ENCODE data around the gene HNRNPLL.
"Not testable (repeated sequence)": the region's sequence is repeated elsewhere in the genome, so short reads cannot be mapped to it uniquely, and the experiment has no call there.

HNRNPLL gene

GRCh38 chr2:38602732-38603401, at the start of gene HNRNPLL:
Gene HNRNPLL, minus strand, starts transcription at chr2:38602928. Its CDS starts 302 bp downstream, at chr2:38602626.
- peak; percentile 78 for DNase-seq (ENCODE audit: low read depth)

GRCh38 chr2:38650717-38651116, 48.0 kb upstream of the HNRNPLL start:
- DNase-seq (ENCODE audit: low read depth) = no peak

GRCh38 chr2:38650012-38650411, 47.3 kb upstream of the HNRNPLL start:
- no peak for DNase-seq (ENCODE audit: low read depth)

- no peak for DNase-seq (ENCODE audit: low read depth)
Observed at GRCh38 chr2:38649176-38649728, 46.5 kb upstream of the HNRNPLL start.

GRCh38 chr2:38648107-38648761, 45.5 kb upstream of the HNRNPLL start:
- DNase-seq (ENCODE audit: low read depth) = no peak

GRCh38 chr2:38643683-38644511, 41.2 kb upstream of the HNRNPLL start:
- not testable (repeated sequence) for DNase-seq (ENCODE audit: low read depth)

- no peak for DNase-seq (ENCODE audit: low read depth)
Observed at GRCh38 chr2:38643021-38643671, 40.4 kb upstream of the HNRNPLL start.

- not testable (repeated sequence) for DNase-seq (ENCODE audit: low read depth)
Observed at GRCh38 chr2:38642373-38643017, 39.8 kb upstream of the HNRNPLL start.

- DNase-seq (ENCODE audit: low read depth) = no peak
Observed at GRCh38 chr2:38636069-38636468, 33.3 kb upstream of the HNRNPLL start.

GRCh38 chr2:38635139-38635538, 32.4 kb upstream of the HNRNPLL start:
- DNase-seq (ENCODE audit: low read depth) = no peak

- DNase-seq (ENCODE audit: low read depth) = no peak
Observed at GRCh38 chr2:38634684-38635083, 32.0 kb upstream of the HNRNPLL start.

- DNase-seq (ENCODE audit: low read depth) = no peak
Observed at GRCh38 chr2:38633895-38634294, 31.2 kb upstream of the HNRNPLL start.

GRCh38 chr2:38632980-38633379, 30.3 kb upstream of the HNRNPLL start:
- no peak for DNase-seq (ENCODE audit: low read depth)

GRCh38 chr2:38631976-38632375, 29.2 kb upstream of the HNRNPLL start:
- no peak for DNase-seq (ENCODE audit: low read depth)

GRCh38 chr2:38629684-38630083, 27.0 kb upstream of the HNRNPLL start:
- no peak for DNase-seq (ENCODE audit: low read depth)

- no peak for DNase-seq (ENCODE audit: low read depth)
Observed at GRCh38 chr2:38627391-38627790, 24.7 kb upstream of the HNRNPLL start.

GRCh38 chr2:38626326-38627035, 23.8 kb upstream of the HNRNPLL start:
- DNase-seq (ENCODE audit: low read depth) = no peak

GRCh38 chr2:38622210-38622609, 19.5 kb upstream of the HNRNPLL start:
- DNase-seq (ENCODE audit: low read depth) = no peak

- no peak for DNase-seq (ENCODE audit: low read depth)
Observed at GRCh38 chr2:38621018-38621417, 18.3 kb upstream of the HNRNPLL start.

GRCh38 chr2:38620282-38620977, 17.7 kb upstream of the HNRNPLL start:
- peak; percentile 47 for DNase-seq (ENCODE audit: low read depth)

Data from GM04503 (cell line).